Left forelimb (tissue), 1 donor: ENCODE data around the gene PSMA1.
"Not testable (repeated sequence)": the region's sequence is repeated elsewhere in the genome, so short reads cannot be mapped to it uniquely, and the experiment has no call there.

Experiments
- DNase-seq: peaks from one replicate; pipeline ENCODE4 v3.0.0-alpha.2; 2018; ENCODE audit warnings: low spot score

Gene PSMA1

DNA sequence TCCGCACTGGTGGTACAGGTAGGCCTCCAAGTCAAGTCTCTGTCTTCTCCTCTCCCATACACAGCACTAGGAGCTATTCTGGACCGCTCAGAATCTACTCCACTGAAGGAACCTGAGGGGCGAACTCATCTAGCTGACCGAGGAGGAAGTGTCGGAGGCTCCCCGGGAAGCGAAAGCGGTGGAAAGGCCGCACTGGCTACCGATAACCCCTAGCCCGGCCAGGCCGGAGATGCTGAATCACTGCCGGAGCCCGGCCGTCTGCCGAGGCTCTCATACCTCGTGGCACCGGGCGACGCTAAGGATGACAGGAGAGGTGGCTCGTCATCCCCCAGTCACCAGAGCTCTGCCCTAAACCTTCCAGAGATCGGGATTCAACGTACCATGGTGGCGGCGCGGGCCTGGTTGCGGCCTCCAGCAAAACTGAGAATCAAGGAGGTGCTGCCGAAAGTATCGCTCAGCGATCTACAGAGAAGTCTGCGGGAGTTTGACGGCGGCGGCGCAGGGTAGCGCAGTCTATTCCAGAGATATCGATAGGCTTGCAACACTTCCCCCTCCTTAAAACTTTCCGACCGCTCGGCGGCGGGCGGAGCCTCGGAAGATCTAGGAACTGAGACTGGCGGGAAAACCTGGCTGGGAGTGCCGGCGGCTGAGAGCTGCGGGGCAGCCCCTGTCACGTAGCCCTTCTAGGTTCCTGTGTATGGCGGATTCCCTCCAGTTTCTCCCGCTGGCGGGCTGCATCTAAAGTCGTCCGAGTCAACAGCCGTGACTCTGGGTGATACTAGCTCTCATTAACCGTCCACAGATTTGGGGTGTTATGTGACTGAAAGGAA, at the start of gene PSMA1:
TSS of gene PSMA1 (minus strand) at position 470 of the 830 bp plus-strand sequence. CDS start at position 383, 87 bp downstream.
- peak; percentile 96 for DNase-seq

DNA sequence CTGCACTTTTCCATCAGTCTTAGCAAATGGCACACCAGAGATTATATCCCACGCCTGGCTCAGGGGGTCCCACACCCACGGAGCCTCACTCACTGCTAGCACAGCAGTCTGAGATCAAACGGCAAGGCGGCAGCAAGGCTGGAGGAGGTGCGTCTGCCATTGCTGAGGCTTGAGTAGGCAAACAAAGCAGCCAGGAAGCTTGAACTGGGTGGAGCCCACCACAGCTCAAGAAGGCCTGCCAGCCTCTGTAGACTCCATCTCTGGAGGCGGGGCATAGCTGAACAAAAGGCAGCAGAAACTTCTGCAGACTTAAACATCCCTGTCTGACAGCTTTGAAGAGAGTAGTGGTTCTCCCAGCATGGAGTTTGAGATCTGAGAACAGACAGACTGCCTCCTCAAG, 49.3 kb upstream of the PSMA1 start:
- not testable (repeated sequence) for DNase-seq

DNA sequence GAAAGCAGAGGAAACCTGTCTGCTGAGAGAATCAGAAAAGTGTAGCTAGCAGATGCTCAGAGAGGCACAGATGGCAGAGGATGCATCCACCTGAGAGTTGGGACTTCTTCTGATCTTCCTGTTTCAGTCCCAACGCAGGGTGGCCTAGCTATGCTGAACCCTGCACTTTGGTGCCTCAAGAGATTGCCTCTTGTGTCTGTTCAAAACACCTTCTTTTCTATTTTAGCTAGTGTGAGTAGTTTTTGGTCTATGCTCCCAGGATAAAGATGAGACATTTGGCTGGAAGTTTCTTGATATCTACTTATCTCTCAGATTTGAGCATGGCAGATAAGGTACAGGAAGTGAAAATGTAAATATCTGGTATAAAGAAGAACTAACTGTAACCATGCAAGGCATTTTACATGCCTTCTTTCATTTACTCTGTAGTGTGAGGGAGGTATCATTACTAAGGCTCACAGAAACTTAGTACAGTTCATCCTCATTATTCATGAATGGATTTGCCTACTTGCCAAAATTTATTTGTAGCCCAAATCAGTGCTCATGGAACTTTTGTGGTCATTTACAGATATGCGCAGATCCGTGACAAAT, 47.0 kb upstream of the PSMA1 start:
- DNase-seq, result no peak

DNA sequence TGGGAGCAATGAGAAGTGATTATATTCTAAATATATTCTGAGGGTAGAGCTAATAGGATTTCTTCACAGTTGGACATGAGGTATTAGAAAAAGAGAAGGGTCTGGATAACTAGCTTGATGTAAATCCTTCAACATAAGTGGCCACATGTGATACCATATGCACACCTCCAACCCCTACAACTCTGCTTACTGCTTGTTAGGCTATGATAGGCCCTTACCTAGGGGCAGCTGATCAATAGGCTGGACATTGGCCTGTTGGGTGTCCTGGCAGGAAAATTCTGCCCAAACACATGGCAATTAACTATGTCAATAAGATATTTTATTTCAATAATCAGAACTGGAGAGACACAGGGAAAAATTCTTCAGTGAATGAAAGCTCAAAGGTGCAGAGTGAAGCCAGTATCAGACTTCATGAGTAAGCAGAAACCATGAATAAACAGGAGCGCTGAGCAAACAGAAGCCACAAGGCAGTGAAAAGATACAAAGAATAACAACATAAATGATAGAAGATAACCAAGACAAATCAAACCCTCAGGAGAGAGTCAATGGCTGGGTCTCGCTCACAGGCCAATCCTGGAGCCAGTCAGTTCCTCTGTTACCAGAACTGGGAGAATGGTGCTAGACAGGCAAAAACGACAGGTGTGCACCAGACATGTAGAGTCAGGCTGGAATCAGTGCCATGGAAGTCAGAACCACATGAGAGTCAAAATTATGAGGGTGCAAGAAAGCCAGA, 46.3 kb upstream of the PSMA1 start:
- no peak for DNase-seq

DNA sequence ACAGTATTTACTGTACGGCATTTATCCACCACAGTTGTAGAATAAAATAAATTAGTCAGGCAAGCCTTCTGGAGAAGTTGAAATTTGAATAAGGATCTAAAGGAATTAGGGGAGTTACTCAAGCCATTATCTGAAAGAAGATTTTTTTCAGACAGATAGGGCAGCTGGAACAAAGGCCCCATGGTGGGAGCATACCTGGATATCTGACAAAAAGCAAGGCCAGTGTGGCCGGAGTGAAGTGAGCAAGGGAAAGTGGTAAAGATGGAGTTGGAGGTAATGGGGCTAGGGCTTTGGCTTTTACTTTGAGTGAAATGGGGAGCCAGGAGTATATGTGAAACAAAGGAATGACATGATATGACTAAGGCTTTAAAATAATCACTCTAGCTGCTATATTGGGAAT, 45.7 kb upstream of the PSMA1 start:
- no peak for DNase-seq

DNA sequence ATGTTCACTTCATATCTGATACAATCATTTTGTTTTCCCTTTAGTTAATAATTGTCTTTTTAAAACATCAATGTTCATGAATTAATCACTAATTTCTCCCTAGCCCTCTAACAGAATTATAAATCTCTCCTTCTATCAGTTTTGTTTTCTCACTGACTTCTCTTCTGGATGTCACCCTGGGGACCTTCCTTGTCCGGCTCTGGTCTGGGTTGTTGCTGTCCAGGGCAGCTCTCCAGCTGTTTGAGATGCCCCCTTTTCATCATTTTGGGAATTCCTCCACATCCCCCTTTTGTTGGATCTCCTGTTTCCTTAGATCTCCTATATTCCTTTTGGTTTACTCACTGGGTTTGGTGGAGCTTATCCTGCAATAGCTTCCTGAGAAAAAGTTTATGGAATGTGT, 35.6 kb upstream of the PSMA1 start:
- DNase-seq, result no peak

DNA sequence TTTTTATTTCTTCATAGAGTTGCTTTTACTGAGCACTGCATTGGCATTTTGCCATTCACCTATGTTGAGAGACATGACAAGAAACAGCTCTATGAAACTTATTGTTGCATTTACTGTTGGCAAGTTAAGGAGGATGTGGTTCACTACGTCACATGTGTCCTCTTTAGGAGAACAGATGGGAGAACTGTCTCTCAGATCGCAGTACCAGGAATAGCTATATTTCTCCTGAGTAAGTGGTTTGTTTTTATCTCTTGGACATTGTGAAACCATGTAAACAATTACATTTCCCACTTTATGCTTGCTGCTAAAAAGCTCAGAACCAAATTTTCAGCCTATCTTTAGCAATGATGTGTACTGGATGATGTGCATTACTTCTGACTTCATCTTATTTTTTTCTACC, 34.8 kb upstream of the PSMA1 start:
- no peak for DNase-seq

DNA sequence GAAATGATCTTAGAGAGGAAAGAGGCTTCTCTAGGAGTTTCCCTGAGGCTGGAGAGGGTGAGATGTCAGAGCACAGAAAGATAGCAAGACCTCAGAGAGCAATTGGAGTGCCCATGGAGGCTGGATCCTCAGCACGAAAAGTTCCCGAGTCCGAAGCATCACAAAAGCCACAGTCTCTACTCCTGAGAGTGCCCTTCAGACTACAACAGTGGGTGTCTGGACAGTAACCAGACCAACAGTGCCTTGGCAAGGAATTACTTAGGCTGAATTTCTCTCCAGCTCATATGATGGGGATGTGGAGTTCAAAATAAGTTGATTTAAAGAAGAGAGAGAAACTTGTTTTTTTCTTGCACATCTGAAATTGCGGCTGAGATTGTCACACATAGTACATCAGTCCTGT, 31.9 kb upstream of the PSMA1 start:
- DNase-seq, result no peak

DNA sequence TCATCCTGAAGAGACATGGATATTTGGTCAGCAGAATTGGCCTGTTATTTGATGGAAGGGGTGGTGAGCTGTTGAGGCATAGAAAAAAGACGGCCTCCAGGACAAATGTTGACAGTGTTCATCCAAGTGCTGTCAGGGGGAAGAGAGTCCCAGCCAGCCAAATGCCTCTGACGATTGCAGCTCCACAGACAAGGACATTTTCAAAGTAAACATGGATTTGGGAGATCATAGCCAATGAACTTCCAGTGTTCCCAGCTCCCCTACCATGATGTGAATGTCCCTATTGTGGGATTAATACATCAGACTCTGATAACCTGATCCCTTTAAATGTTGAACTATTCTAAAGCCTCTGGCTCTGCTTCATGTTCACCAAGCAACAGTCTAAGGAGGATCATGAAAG, 31.2 kb upstream of the PSMA1 start:
- no peak for DNase-seq

DNA sequence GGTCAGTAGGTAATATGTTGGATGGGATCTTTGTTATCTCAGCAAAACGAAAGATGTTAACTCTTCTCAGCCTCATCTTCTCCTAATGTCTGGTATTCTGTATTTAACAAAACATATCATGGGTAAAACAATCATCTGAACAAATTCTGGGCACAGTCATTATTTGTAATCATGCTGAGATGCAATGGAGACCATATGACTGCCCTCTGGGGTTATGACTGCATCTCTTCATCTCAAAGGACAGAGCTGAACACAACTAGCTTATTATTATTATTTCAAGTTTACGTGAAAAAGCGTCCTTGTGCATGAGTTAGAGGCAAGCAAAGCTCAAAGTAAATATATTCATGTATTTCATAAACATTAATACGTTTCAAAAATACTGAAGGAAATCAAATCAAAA, 29.7 kb upstream of the PSMA1 start:
- no peak for DNase-seq

DNA sequence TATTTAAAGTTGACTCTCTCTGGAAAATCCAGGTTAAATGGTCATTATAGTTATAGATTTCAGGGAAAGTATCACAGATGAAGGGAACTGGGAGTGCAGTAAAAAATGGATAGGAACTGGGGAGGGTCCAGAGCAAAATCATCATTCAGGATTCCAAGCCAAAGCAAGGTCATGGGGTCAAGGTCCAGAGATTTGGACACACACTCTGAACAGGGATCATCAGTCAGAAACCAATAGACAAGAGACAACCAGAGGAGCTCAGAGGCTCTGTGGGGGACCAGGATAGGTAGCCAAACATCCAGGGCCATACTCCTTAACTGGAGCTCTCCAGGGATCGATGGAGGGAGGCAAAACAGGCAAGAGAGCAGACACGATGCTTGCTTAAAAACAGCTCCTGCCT, 27.3 kb upstream of the PSMA1 start:
- DNase-seq, result no peak

DNA sequence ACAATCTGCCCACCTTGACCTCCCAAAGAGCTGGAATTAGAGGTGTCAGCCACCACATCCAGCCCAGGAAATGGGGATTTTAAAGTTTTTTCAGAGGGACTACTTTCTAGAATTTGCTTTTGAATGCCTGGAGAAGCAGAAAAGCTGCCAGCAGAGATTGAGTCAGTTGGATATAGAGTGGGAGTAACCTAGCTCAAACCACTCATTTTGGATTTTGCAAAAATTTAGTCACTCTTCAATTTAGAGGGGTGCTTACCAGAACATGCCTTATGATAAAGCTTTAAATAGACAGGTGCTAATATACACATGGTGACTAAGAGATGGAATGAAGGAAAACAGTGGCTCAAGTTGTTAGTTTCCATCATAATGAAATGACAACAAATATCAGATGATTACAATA, 26.5 kb upstream of the PSMA1 start:
- no peak for DNase-seq

DNA sequence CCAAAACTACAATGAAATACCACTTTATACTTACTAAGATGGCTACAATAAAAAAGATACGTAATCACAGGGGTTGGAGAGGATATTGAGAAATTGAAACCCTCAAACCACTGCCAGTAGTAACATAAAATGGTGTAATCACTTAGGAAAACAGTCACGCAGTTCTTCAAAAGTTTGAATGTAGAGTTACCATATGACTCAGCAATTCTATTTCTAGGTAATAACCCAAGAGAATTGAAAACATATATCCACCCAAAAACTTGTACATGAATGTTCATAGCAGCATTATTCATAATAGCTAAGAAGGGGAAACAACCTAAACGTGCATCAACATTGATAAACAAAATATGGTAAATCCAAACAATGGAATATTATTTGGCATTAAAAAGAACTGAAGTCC, 24.4 kb upstream of the PSMA1 start:
- no peak for DNase-seq

DNA sequence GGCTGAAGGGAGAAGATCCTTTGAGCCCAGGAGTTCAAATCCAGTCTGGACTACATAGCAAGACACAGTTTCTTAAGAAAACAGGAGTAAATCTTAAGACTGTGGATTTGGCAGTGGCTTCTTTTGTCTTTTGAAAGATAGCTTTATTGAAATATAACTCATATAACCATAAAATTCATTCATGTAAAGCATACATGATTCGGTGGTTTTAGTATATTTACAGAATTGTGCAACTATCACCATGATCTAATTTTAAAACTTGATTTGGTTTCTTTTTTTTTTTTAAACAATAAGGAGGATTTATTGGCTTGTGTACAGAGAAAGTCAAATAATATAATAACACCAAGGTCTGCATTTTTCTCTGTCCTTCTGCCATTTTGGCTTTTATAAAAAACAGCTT, 23.1 kb upstream of the PSMA1 start:
- no peak for DNase-seq

DNA sequence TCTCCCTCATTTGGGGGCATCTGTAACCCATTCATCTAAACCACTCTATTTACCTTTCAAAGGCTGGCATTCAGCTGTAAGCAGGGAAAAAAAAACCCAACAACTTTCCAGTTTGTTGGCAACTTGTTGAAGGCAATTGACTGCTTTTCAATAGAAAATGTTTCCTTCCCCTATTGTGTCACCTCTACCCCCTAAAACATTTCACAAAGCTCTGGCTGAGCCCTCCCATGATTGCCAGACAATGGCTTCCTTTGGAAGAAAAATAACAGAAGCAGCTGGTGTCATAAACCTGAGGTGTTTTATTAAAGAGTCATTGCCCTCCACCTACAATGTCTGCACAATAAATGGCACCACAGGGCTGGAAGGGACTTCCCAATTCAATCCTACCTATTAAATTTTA, 22.1 kb upstream of the PSMA1 start:
- DNase-seq, result no peak

DNA sequence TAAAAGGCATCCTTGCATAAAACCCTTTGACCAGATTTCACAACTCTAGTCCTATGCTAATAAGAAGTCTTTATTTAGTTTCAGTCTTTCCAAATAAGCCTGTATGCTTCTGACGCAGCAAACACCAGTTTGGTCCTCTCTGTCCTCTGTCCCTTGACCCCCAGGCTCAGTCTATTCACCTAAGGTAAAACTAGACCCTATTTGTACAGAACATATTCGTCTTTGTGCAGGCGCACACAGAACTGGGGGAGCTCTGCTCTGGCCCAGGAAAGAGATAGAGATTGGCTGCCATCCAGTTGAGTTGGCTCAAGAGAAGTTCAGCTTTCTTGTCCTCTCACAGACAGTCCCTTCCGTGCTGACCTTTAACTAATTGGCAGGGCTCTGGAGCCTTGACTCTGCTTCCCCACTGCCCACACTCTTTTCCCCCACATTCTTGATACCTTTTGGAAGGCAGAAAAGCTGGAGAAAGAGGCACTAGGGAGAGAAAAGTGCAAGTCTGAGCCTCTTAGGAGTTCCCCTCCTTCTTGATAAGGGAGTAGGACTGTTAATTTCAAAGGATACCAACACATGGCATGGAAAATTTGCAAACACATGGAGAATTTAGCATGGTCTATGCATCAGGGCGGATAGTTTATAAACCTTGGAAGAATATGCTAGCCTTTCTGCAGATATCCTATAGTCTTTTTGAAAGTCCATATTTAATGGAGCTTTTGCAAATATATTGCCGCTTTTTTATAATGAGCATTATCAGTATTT, 21.2 kb upstream of the PSMA1 start:
- DNase-seq, result no peak

DNA sequence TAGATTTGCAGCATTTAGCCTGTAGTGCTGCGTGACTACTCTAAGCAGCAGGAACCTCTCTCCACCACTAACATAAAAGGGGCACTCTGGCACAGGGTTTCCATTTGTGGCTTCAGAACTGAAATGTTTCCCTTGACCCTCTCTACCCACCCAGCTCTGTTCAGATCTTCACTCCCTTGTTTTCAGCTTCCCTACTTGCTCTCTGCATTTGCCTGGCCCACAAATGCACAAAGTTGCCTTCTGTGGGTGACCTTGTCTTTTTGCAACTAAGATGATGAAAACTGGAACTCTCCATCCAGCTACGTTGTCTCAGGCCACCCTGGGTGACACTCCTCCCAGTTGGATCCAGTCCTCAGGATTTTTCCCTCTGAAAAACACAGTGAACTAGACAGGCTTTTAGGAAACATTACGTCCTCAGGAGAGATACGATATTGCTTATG, 19.8 kb upstream of the PSMA1 start:
- no peak for DNase-seq

DNA sequence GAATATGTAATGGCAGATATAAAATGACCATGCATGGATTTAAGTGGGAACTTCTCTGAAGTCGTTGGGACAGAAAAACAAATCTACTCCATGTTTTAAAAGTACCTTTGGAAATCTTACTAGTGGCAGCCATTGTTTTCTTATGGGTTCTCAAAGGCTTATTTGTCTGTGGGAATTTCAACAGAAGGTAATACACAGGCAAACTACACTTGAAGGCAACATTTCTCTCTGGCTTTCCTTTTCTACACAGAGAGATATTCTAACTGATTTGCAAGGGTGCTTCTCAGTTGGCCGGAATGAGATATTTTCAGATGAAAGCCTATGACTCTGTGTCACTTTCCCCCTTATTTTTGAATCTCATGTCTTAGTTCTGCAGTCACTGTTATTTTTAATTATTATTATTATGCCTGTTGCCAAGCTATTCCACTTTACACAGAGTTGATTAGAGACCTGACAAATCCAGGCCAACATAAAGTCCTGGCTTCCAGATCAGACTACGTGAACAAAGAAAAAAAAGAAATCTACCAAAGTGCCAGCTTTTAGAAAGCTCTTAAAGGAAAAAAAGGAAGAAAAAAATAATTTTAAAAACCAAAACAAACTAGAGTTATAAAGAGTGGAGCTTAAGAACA, 18.9 kb upstream of the PSMA1 start:
- DNase-seq, result no peak

DNA sequence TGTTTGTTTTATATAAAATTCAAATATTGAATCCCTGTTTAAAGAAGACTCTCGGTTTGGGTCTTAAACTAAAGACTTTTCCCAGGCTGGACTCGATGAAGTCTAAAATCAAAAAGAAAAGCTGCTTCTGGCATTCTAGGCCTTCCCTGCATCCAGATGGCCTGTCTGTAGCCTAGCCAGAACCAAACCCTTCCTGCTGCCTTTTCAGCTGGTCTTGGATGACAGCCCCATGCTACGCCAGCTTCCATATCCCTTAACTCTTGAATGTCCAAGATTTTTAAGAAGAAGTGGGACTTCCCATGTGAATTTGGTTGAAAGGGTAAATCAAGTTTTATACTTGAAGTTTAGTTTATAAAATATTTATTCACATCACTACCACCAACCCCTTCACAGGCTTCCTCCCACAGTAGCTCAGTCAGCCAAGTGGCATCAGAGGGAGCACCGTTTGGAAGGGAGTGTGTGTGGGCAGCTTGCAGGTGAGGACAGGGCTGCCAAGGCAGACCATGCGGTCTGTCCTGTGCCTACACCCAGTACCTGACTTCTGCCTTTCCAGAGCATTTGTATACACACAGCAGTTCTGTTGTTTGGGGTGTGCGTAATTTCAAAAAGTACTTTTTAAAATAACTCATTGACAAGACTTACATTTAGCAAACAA, 18.2 kb upstream of the PSMA1 start:
- no peak for DNase-seq

DNA sequence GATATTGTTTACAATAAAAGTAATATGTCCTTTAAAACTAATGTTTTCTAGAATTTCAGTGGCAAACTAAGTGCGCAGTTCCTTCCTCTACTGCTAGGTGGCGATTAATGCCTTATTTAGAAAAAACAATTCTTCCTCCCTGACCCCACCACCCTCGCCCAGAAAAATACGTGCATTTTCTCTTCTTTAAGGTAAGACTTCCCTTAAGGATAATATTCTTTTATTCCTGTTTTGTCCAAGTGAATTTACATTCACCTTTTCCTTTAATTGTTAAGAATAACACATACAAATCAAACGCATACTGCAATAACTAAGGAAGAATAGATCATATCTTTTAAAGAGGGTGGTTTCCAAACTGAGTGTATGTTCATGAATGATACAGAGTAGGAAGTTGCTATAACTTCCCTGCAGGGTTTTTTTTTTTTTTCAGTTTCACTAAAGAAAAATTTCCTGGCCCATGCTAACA, 17.0 kb upstream of the PSMA1 start:
- no peak for DNase-seq

DNA sequence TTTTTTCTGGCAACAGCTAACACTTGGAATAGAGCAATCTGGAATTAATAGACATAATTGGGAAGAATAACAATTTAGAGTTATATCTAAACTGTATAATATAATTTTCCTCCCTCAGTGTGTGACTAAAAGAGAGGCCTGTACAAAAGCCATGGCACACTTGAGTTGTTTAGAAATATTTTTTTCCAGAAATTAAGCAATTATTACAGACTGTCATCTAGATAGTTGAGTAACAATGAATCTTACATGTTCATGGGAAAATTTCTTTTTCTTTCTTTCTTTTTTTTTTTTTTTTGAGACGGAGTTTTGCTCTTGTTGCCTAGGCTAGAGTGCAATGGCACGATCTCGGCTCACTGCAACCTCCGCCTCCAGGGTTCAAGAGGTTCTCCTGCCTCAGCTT, 15.0 kb upstream of the PSMA1 start:
- DNase-seq, result not testable (repeated sequence)
